PC-3 (cell line): ENCODE results near the gene RC3H2.

Experiments
- CTCF ChIP-seq: fragments of 300-600 bp; sonication (generic); conservative IDR thresholded peaks from 2 replicates; pipeline ENCODE4 v1.5.1; 2017; ENCODE audit warnings: antibody characterized with exemption, low read depth, mild to moderate bottlenecking, low read length
- EZH2 ChIP-seq: fragments of 300-600 bp; sonication (generic); IDR thresholded peaks from one replicate; pipeline ENCODE4 v1.6.1; 2017; ENCODE audit warnings: antibody characterized with exemption, mild to moderate bottlenecking, low read length; ENCODE audit not compliant: unreplicated experiment
- EZH2phosphoT487 ChIP-seq: fragments of 300-600 bp; sonication (generic); IDR thresholded peaks from 2 replicates; pipeline ENCODE4 v1.6.1; 2018; ENCODE audit warnings: mild to moderate bottlenecking, antibody characterized with exemption, low read length, borderline replicate concordance

GRCh38 chr9:122900791-122901190 lies 4.4 kb downstream of the RC3H2 start:
- no peak for TF ChIP-seq CTCF
- no peak for TF ChIP-seq EZH2
- no peak for TF ChIP-seq EZH2phosphoT487
